IMR-90 (cell line): ENCODE results near the gene HLA-DMB. TPM values are rescaled to one million over a fixed set of nuclear protein-coding genes. Genes with fewer than 3 reads are reported as not detected.

Experiments used
- ATAC-seq: fragments of 200-7000 bp; cut with Tn5 transposase; 2 replicates; pipeline ENCODE4 v1.9.1; 2020; ENCODE audit warnings: low read depth, mild to moderate bottlenecking, moderate library complexity
- BruUV-seq: library from RNA; stranded (reverse); fragments of 400-500 nt; replicated peaks from 2 replicates; lab custom pipeline; 2021; lab: Mats Ljungman, UMichigan
- CTCF ChIA-PET: fragments of 300-600 bp; formaldehyde crosslinking; extraction: SDS; loops from one replicate; lab custom pipeline; 2021; ENCODE audit warnings: antibody characterized with exemption; lab: Yijun Ruan, JAX
- POLR2A ChIA-PET: fragments of 300-600 bp; sonication (Branson Sonifier 250); formaldehyde crosslinking; loops from one replicate; lab custom pipeline; 2022; ENCODE audit warnings: antibody characterized with exemption; ENCODE audit not compliant: unreplicated experiment; lab: Charles Lee
- DNase-seq: peaks from one replicate; pipeline ENCODE4 v3.0.0; 2013
- H2AFZ ChIP-seq: replicated peaks from 2 replicates; pipeline ENCODE3; 2013; ENCODE audit warnings: low read length, mild to moderate bottlenecking; ENCODE audit not compliant: poor library complexity
- H2AK5ac ChIP-seq: 2 replicates; pipeline ENCODE4 v1.6.1; 2013; ENCODE audit warnings: low read depth, low read length, inconsistent platforms
- H2AK9ac ChIP-seq: replicated peaks from 2 replicates; pipeline ENCODE3; 2013; ENCODE audit warnings: mild to moderate bottlenecking, low read depth, low read length, moderate library complexity; ENCODE audit not compliant: poor library complexity
- H2BK120ac ChIP-seq: 2 replicates; pipeline ENCODE4 v1.6.1; 2013; ENCODE audit warnings: low read depth, low read length, inconsistent platforms
- H2BK15ac ChIP-seq: 3 replicates; pipeline ENCODE4 v1.6.1; 2013; ENCODE audit warnings: low read depth, low read length, inconsistent platforms
- H2BK20ac ChIP-seq: 2 replicates; pipeline ENCODE4 v1.6.1; 2013; ENCODE audit warnings: low read depth, mild to moderate bottlenecking, inconsistent platforms, low read length, moderate library complexity
- H2BK5ac ChIP-seq: 2 replicates; pipeline ENCODE4 v1.6.1; 2013; ENCODE audit warnings: mild to moderate bottlenecking, low read depth, low read length, inconsistent platforms; ENCODE audit not compliant: poor library complexity, severe bottlenecking
- H3K14ac ChIP-seq: replicated peaks from 2 replicates; pipeline ENCODE4 v1.6.1; 2013; ENCODE audit warnings: low read depth, low read length, inconsistent platforms
- H3K18ac ChIP-seq: 2 replicates; pipeline ENCODE4 v1.6.1; 2013; ENCODE audit warnings: low read depth, low read length, control low read depth
- H3K23ac ChIP-seq: 2 replicates; pipeline ENCODE4 v1.6.1; 2013; ENCODE audit warnings: low read depth, low read length, inconsistent platforms
- H3K27ac ChIP-seq: 2 replicates; pipeline ENCODE4 v1.5.1; 2013; ENCODE audit warnings: mild to moderate bottlenecking, control low read depth, low read length; ENCODE audit not compliant: insufficient read depth
- H3K27me3 ChIP-seq: 2 replicates; pipeline ENCODE4 v1.6.1; 2013; ENCODE audit warnings: low read length; ENCODE audit not compliant: control insufficient read depth, insufficient read depth
- H3K36me3 ChIP-seq: 2 replicates; pipeline ENCODE4 v1.6.1; 2013; ENCODE audit warnings: low read length, mixed read lengths; ENCODE audit not compliant: control insufficient read depth, insufficient read depth
- H3K4ac ChIP-seq: 2 replicates; pipeline ENCODE4 v1.6.1; 2013; ENCODE audit warnings: low read depth, low read length, inconsistent platforms
- H3K4me1 ChIP-seq: 2 replicates; pipeline ENCODE4 v1.6.1; 2013; ENCODE audit warnings: low read length, mixed read lengths; ENCODE audit not compliant: control insufficient read depth, insufficient read depth
- H3K4me2 ChIP-seq: 2 replicates; pipeline ENCODE4 v1.6.1; 2013; ENCODE audit warnings: low read depth, mild to moderate bottlenecking, control low read depth, low read length, moderate library complexity
- H3K4me3 ChIP-seq: 2 replicates; pipeline ENCODE4 v1.5.1; 2013; ENCODE audit warnings: low read depth, mild to moderate bottlenecking, control low read depth, low read length, moderate library complexity; ENCODE audit not compliant: insufficient read depth
- H3K56ac ChIP-seq: 2 replicates; pipeline ENCODE4 v1.6.1; 2013; ENCODE audit warnings: low read length, inconsistent platforms; ENCODE audit not compliant: insufficient read depth; ENCODE audit errors: extremely low read depth
- H3K79me1 ChIP-seq, 2 experiments: 2 replicates each; pipeline ENCODE4 v1.6.1; 2013; ENCODE audit warnings: low read length in 2 of 2, inconsistent platforms in 1 of 2, low read depth in 1 of 2
- H3K9ac ChIP-seq: 2 replicates; pipeline ENCODE4 v1.6.1; 2013; ENCODE audit warnings: low read depth, low read length, control low read depth
- H3K9me1 ChIP-seq: 2 replicates; pipeline ENCODE4 v1.6.1; 2013; ENCODE audit warnings: low read length, inconsistent platforms; ENCODE audit not compliant: insufficient read depth
- H3K9me3 ChIP-seq: 2 replicates; pipeline ENCODE4 v1.6.1; 2013; ENCODE audit warnings: low read length; ENCODE audit not compliant: control insufficient read depth, insufficient read depth
- H4K20me1 ChIP-seq: 2 replicates; pipeline ENCODE4 v1.6.1; 2013; ENCODE audit warnings: low read length, inconsistent platforms; ENCODE audit not compliant: insufficient read depth
- H4K5ac ChIP-seq: 2 replicates; pipeline ENCODE4 v1.6.1; 2013; ENCODE audit warnings: mild to moderate bottlenecking, low read depth, low read length, control low read depth
- H4K8ac ChIP-seq, 2 experiments: 2 replicates each; pipeline ENCODE4 v1.6.1; 2013; ENCODE audit warnings: low read depth in 2 of 2, low read length in 2 of 2, control low read depth in 1 of 2, inconsistent platforms in 1 of 2
- H4K91ac ChIP-seq: 2 replicates; pipeline ENCODE4 v1.6.1; 2013; ENCODE audit warnings: low read depth, low read length, inconsistent platforms; ENCODE audit not compliant: insufficient read depth
- BHLHE40 ChIP-seq: fragments of 150-350 bp; IDR thresholded peaks from 2 replicates; pipeline ENCODE4 v1.6.1; 2016; ENCODE audit warnings: mild to moderate bottlenecking, low read depth, low read length
- CEBPB ChIP-seq: IDR thresholded peaks from 2 replicates; pipeline ENCODE4 v1.6.1; 2012; ENCODE audit warnings: low read depth, low read length, improper control_type of control experiment
- CHD1 ChIP-seq: IDR thresholded peaks from 2 replicates; pipeline ENCODE4 v1.6.1; 2012; ENCODE audit warnings: low read depth, low read length, improper control_type of control experiment
- CTCF ChIP-seq: conservative IDR thresholded peaks from 2 replicates; pipeline ENCODE4 v1.5.1; 2012; ENCODE audit warnings: mild to moderate bottlenecking, low read depth, low read length, improper control_type of control experiment
- MAFK ChIP-seq: IDR thresholded peaks from 2 replicates; pipeline ENCODE4 v1.6.1; 2012; ENCODE audit warnings: low read depth, low read length, improper control_type of control experiment
- NFE2L2 ChIP-seq: fragments of 150-350 bp; IDR thresholded peaks from 2 replicates; pipeline ENCODE4 v1.6.1; 2016; ENCODE audit warnings: low read depth, mild to moderate bottlenecking, low read length
- POLR2A ChIP-seq: IDR thresholded peaks from 2 replicates; pipeline ENCODE4 v1.6.1; 2012; ENCODE audit warnings: mild to moderate bottlenecking, low read depth, low read length
- USF2 ChIP-seq: fragments of 150-350 bp; IDR thresholded peaks from 2 replicates; pipeline ENCODE4 v1.6.1; 2017; ENCODE audit warnings: mild to moderate bottlenecking, antibody characterized with exemption, low read length, low read depth
- whole genome bisulfite sequencing, 2 experiments: methylation state at CpG; one replicate each; pipeline versions ENCODE4 v1.1.5 to v1.1.7; 2013; ENCODE audit warnings: missing lambda C conversion rate in 2 of 2; ENCODE audit not compliant: insufficient read length in 1 of 2; ENCODE audit errors: extremely low coverage in 2 of 2; 5-methylcytosine and 5-hydroxymethylcytosine counted together
- dilution Hi-C: fragments of 300-500 bp; cut with HindIII; formaldehyde crosslinking; loops from one replicate; pipeline ENCODE4 v1.14.3; 2018; ENCODE audit warnings: low sequenced_read_pairs; ENCODE audit not compliant: unreplicated experiment
- in situ Hi-C: fragments of 300-500 bp; cut with MboI; formaldehyde crosslinking; loops from 3 replicates; pipeline ENCODE4 v1.14.3; 2019; ENCODE audit warnings: low sequenced_read_pairs, inconsistent platforms, mixed read lengths
- intact Hi-C: fragments of 100-400 bp; cut with micrococcal nuclease; formaldehyde crosslinking; loops from 2 replicates; pipeline ENCODE4 v1.10.0; 2022
- polyA plus RNA-seq, 3 experiments: library from polyadenylated mRNA; depleted of rRNA; stranded (reverse); fragments of >200 nt; gene quantifications; 2 replicates each; pipeline ENCODE4 v1.2.3, GENCODE V29; 2012; ENCODE audit warnings: low replicate concordance in 1 of 3
- total RNA-seq: library from RNA; depleted of rRNA; stranded (reverse); fragments of >200 nt; gene quantifications from 2 replicates; pipeline ENCODE4 v1.2.3, GENCODE V29; 2012

HLA-DMB gene
- total and polyA plus RNA-seq, 2 of the 4 experiments (the other 2 are of a cell fraction) = 0.18 to 0.19 TPM

GRCh38 chr6:32936239-32937152, 4.3 kb downstream of the HLA-DMB start:
- POLR2A ChIA-PET = no interaction called here
- Histone ChIP-seq H3K56ac (no peak overlapping the region), H3K14ac (no peak overlapping the region), H2BK15ac (no peak overlapping the region), H3K9me3 (no peaks in the 10 kb centered on the region), H3K79me1 (no peaks in the 10 kb centered on the region), H2BK120ac (no peak overlapping the region), H4K91ac (no peak overlapping the region), H2AFZ (no peak overlapping the region), H3K23ac (no peak overlapping the region; the same call in 1 of the 2 replicates), H3K9me1 (no peaks in the 10 kb centered on the region), H3K36me3 (no peaks in the 10 kb centered on the region), H2BK5ac (no peak overlapping the region), H2BK20ac (no peak overlapping the region), H3K4ac (no peak overlapping the region), H3K4me1 (no peaks in the 10 kb centered on the region), H4K8ac (no peak overlapping the region), H2AK5ac (no peak overlapping the region), H4K5ac (no peak overlapping the region), H2AK9ac (no peak overlapping the region), H3K27me3 (peaks cover 10% of the 10 kb centered on the region), H3K18ac (no peak overlapping the region), H3K4me3 (no peak overlapping the region), H3K27ac (no peak overlapping the region), H3K9ac (no peak overlapping the region), H4K20me1 (no peaks in the 10 kb centered on the region), H3K4me2 (no peak overlapping the region)
- WGBS, 2 experiments = 83% methylated on average over 4 of the region's 12 CpGs; no CpG with 5 or more reads in 1 of the 2 experiments
- DNase-seq (no peak), ATAC-seq (no peak)
- TF ChIP-seq CEBPB = no peak
- no peak for TF ChIP-seq CTCF
- TF ChIP-seq POLR2A = no peak
- TF ChIP-seq MAFK = no peak
- no peak for TF ChIP-seq BHLHE40
- TF ChIP-seq NFE2L2 = no peak
- TF ChIP-seq CHD1 = no peak
- no peak for TF ChIP-seq USF2
- BruUV-seq = no TSS peak
- intact Hi-C loops (no loop called here), dilution Hi-C loops (no loop called here), in situ Hi-C loops (loop anchor here (5.0 kb wide), 1 partner anchor 41 kb away; no protein-coding TSS in a partner anchor)
- CTCF ChIA-PET = interaction anchor here (1.3 kb wide), 2 partner anchors 18 to 48 kb away, joined by 3 to 5 read pairs; no protein-coding TSS in a partner anchor
